LNCaP clone FGC (cell line): Measurements from ENCODE around the gene FAM228B.
"Not testable (repeated sequence)": the region's sequence is repeated elsewhere in the genome, so short reads cannot be mapped to it uniquely, and the experiment has no call there.

Experiments
- DNase-seq: peaks from one replicate; pipeline ENCODE4 v3.0.0-alpha.2; 2011; ENCODE audit warnings: low read depth
- H3K4me3 ChIP-seq: 2 replicates; pipeline ENCODE4 v1.5.1; 2011; ENCODE audit warnings: mild to moderate bottlenecking, low read depth, low read length, control low read depth
- TF ChIP-seq, protein P1 (sequence below): IDR thresholded peaks from 2 replicates; pipeline ENCODE4 v1.5.1; 2012; ENCODE audit warnings: mild to moderate bottlenecking; ENCODE audit not compliant: control insufficient read depth, insufficient read depth; ENCODE audit errors: extremely low read depth

Gene FAM228B

GRCh38 chr2:24086241-24086640 is 37.0 kb upstream of the FAM228B start:
- no peak overlapping the region for H3K4me3 ChIP-seq
- DNase-seq = no peak
- TF ChIP-seq, protein P1, sequence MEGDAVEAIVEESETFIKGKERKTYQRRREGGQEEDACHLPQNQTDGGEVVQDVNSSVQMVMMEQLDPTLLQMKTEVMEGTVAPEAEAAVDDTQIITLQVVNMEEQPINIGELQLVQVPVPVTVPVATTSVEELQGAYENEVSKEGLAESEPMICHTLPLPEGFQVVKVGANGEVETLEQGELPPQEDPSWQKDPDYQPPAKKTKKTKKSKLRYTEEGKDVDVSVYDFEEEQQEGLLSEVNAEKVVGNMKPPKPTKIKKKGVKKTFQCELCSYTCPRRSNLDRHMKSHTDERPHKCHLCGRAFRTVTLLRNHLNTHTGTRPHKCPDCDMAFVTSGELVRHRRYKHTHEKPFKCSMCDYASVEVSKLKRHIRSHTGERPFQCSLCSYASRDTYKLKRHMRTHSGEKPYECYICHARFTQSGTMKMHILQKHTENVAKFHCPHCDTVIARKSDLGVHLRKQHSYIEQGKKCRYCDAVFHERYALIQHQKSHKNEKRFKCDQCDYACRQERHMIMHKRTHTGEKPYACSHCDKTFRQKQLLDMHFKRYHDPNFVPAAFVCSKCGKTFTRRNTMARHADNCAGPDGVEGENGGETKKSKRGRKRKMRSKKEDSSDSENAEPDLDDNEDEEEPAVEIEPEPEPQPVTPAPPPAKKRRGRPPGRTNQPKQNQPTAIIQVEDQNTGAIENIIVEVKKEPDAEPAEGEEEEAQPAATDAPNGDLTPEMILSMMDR = no peak

- no peak for DNase-seq
- no peak overlapping the region for H3K4me3 ChIP-seq
- TF ChIP-seq, protein P1 = no peak
Observed at GRCh38 chr2:24087032-24087431, 36.2 kb upstream of the FAM228B start.

DNA sequence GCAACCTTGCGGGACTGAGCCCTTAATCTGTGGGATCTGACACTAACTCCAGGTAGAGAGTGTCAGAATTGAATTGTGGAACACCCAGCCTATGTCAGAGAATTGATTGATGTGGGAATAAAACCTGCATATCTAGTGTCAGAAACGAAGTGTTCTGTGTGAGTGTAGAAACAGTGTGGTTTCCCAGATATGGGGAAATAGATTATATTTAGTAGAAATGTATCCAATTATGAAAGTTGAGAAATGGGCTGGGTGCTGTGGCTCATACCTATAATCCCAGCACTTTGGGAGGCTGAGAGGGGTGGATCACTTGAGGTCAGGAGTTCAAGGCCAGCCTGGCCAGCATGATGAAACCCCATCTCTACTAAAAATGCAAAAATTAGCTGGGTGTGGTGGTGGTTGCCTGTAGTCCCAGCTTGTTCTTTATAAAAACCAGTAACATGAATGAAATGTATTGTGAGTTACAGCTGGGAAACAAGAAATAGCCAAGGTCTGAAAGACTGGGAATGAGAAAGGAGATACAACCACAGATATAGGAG is 34.4 kb upstream of the FAM228B start:
- TF ChIP-seq, protein P1 = no peak
- H3K4me3 ChIP-seq = no peak overlapping the region
- DNase-seq = no peak

DNA sequence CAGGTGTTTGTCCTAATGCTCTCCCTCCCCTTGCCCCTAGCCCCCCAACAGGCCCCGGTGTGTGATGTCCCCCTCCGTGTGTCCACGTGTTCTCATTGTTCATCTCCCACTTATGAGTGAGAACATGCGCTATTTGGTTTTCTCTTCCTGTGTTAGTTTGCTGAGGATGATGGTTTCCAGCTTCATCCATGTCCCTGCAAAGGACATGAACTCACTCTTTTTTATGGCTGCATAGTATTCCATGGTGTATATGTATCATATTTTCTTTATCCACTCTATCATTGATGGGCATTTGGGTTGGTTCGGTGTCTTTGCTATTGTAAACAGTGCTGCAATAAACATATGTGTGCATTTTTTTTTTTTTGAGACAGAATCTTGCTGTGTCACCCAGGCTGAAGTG is 30.0 kb upstream of the FAM228B start:
- H3K4me3 ChIP-seq, DNase-seq: not testable (repeated sequence)

- DNase-seq, H3K4me3 ChIP-seq: not testable (repeated sequence)
Observed at GRCh38 chr2:24095171-24095677, 28.0 kb upstream of the FAM228B start.

GRCh38 chr2:24100732-24101131 is 22.5 kb upstream of the FAM228B start:
- not testable (repeated sequence) for H3K4me3 ChIP-seq, DNase-seq

DNA sequence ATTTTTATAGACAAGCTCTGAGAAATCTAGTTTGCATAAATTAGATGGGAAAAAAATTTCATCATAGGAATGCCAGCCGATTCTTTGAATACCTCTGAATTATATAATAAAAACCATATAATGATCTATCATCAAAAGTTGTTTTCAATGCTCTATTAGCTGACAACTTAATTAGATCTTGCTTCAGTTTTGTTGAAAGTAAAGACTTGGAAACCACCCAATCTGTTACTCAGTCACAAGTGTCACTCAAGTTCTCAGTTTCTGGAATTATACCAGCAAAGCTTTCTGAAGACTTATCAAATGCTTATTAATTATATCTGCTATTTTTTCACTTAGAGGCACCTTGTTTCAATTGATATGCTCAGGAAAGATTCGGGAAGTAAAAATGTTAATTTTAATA is 21.3 kb upstream of the FAM228B start:
- DNase-seq = no peak
- TF ChIP-seq, protein P1 = no peak
- no peak overlapping the region for H3K4me3 ChIP-seq

- no peak for DNase-seq
- TF ChIP-seq, protein P1 = no peak
Observed at GRCh38 chr2:24102677-24103076, 20.6 kb upstream of the FAM228B start.

DNA sequence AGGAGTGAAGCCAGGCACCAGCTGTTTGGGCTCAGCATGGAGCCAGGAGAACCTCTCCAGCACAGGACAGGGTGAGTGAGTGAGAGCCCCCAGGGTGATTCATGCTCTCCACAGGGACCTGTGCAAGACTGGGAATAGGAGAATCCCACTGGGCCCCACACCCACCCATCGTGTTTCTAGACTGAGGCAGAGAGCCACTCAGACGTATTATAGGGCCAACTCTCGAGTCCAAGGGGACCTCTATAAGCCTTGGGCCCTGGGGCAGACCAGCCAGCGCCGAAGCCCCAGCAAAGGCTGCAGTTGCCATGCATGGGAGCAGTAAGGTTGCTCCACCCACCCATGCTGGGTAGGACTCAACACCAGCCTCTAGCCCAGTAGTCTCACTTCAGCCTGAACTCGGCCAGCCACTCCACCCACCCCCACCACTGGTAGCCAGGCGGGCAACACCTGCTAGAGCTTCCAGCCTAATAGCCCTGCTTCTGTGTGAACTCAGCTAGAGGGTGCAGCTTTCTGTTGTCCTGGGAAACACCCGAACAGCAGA is 19.1 kb upstream of the FAM228B start:
- DNase-seq = no peak
- TF ChIP-seq, protein P1 = no peak
- H3K4me3 ChIP-seq = no peak overlapping the region

More at GRCh38 chr2:24102677-24103076, 20.6 kb upstream of the FAM228B start:
- no peak overlapping the region for H3K4me3 ChIP-seq
